ENCODE measurements around the gene RASGRP3.

DNA sequence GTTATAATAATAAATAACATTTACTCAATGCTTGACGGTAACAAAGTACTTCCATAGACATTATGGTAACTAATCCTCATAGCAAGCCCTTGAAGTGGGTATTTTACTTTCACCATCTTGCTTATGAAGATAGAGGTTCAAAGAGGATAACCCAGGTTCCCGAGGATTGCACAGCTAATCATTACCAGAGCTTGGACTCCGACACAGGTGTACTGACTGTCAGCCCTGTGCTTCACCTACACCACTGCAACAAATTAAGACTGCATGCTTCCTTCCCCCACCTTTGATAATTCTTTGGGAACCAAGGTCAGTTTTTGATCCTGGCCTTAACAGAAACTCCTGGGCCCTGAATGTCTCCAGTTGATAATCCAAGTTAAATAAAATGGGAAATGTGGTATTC lies 73.8 kb downstream of the RASGRP3 start:
- TF ChIP-seq, protein P1, sequence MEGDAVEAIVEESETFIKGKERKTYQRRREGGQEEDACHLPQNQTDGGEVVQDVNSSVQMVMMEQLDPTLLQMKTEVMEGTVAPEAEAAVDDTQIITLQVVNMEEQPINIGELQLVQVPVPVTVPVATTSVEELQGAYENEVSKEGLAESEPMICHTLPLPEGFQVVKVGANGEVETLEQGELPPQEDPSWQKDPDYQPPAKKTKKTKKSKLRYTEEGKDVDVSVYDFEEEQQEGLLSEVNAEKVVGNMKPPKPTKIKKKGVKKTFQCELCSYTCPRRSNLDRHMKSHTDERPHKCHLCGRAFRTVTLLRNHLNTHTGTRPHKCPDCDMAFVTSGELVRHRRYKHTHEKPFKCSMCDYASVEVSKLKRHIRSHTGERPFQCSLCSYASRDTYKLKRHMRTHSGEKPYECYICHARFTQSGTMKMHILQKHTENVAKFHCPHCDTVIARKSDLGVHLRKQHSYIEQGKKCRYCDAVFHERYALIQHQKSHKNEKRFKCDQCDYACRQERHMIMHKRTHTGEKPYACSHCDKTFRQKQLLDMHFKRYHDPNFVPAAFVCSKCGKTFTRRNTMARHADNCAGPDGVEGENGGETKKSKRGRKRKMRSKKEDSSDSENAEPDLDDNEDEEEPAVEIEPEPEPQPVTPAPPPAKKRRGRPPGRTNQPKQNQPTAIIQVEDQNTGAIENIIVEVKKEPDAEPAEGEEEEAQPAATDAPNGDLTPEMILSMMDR (IDR thresholded peaks at IDR 0.05): no peak
- no peak for TF ChIP-seq POLR2A (IDR thresholded peaks at IDR 0.05)
